GM12878 (cell line): ENCODE data around the gene GLRX5. TPM values are rescaled to one million over a fixed set of nuclear protein-coding genes. Genes with fewer than 3 reads are reported as not detected.

Experiments used
- CHD2 ChIP-seq: IDR thresholded peaks from 2 replicates; pipeline ENCODE4 v1.6.1; 2011; ENCODE audit warnings: low read depth, low read length, improper control_type of control experiment, borderline replicate concordance
- CUX1 ChIP-seq: IDR thresholded peaks from 2 replicates; pipeline ENCODE4 v1.6.1; 2012; ENCODE audit warnings: improper control_type of control experiment, low read depth, low read length; ENCODE audit not compliant: insufficient replicate concordance
- HDGF ChIP-seq: fragments of 450-650 bp; IDR thresholded peaks from 2 replicates; pipeline ENCODE4 v1.6.1; 2016; ENCODE audit warnings: antibody characterized with exemption
- HSF1 ChIP-seq: fragments of 150-350 bp; IDR thresholded peaks from 2 replicates; pipeline ENCODE4 v1.6.1; 2014; ENCODE audit warnings: mild to moderate bottlenecking, low read depth, low read length
- KLF5 ChIP-seq: fragments of 450-650 bp; IDR thresholded peaks from 2 replicates; pipeline ENCODE4 v1.6.1; 2014; ENCODE audit warnings: mild to moderate bottlenecking; ENCODE audit not compliant: partially characterized antibody
- MYC ChIP-seq: IDR thresholded peaks from 2 replicates; pipeline ENCODE4 v1.6.1; 2011; ENCODE audit warnings: mild to moderate bottlenecking, low read length, moderate library complexity, inconsistent platforms; ENCODE audit not compliant: insufficient read depth, insufficient replicate concordance, insufficient read length, severe bottlenecking
- NKRF ChIP-seq: fragments of 450-650 bp; conservative IDR thresholded peaks from 2 replicates; pipeline ENCODE4 v1.6.1; 2017; ENCODE audit warnings: mild to moderate bottlenecking, moderate library complexity
- RAD51 ChIP-seq: fragments of 450-650 bp; IDR thresholded peaks from 2 replicates; pipeline ENCODE4 v1.6.1; 2016; ENCODE audit warnings: moderate library complexity, mild to moderate bottlenecking, inconsistent platforms
- ZBTB4 ChIP-seq: fragments of 450-650 bp; formaldehyde crosslinking; IDR thresholded peaks from 2 replicates; pipeline ENCODE4 v1.4.0; 2022; ENCODE audit warnings: mild to moderate bottlenecking, moderate library complexity
- polyA plus RNA-seq, 11 experiments: library from polyadenylated mRNA; depleted of rRNA in 4 of 11; unstranded in 6 of 11; stranded (reverse) in 5 of 11; fragments of >200 nt; fragmentation: Nextera tagmentation in 4 of 11; fragmentation: Illumina TruSeq in 1 of 11; extraction: Ambion mirVana in 4 of 11; extraction: Trizol in 1 of 11; gene quantifications; 1 replicate in 1 of 11; 2 replicates in 10 of 11; pipeline versions ENCODE4 v1.2.1 to v1.2.3, GENCODE V29; 2011 to 2016; ENCODE audit warnings: inconsistent platforms in 2 of 11, missing spikeins in 2 of 11, low read depth in 1 of 11
- total RNA-seq, 4 experiments: library from RNA; depleted of rRNA in 3 of 4; stranded (reverse); fragments of >200 nt in 3 of 4; fragmentation: Illumina TruSeq in 1 of 4; extraction: Trizol in 1 of 4; gene quantifications; 2 replicates each; pipeline versions ENCODE4 v1.2.1 to v1.2.3, GENCODE V29; 2013 to 2021

The GLRX5 gene
- total and polyA plus RNA-seq, 10 of the 15 experiments (the other 5 are each of a cell fraction or from before 2014, with no cell fraction given), result 12.8 to 139 (median 55.4) TPM

GRCh38 chr14:95573313-95573712 lies 38.5 kb downstream of the GLRX5 start (continued):
- TF ChIP-seq CUX1, result no peak
- no peak for TF ChIP-seq HSF1
- TF ChIP-seq CHD2, result no peak
- TF ChIP-seq ZBTB4 (CRISPR knock-in tag), result no peak
- TF ChIP-seq KLF5, result no peak
- TF ChIP-seq HDGF, result no peak
- no peak for TF ChIP-seq MYC
- no peak for TF ChIP-seq NKRF
- no peak for TF ChIP-seq RAD51
